Urothelium cell line (cell line): ENCODE measurements around the gene NRCAM.

ENCODE experiments used
- DNase-seq: peaks from one replicate; pipeline ENCODE4 v3.0.0; 2011; ENCODE audit warnings: low spot score, mixed read lengths
- FAIRE-seq: peaks from 2 replicates; lab custom pipeline; 2011; peaks lifted over from hg19 to GRCh38; lab: Jason Lieb, UNC

Gene NRCAM

DNA sequence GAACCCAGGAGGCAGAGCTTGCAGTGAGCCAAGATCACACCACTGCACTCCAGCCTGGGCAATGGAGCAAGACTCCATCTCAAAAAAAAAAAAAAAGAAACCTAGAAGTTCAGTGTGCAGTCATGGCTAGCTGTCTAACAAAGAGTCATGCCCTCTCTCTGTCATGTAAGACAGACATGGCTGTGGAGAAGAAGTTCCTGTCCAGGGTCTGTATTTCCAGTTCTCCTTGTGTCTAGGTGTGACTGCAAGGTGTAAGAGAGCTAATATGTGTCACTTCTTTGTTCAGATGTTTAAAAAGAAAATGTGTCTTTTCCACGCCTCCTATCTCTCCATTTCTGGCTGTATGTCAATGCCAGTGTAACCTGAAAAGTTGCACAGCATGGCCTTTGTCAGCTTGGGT lies 139.5 kb downstream of the NRCAM start:
- DNase-seq (no peak), FAIRE-seq (no peak)

GRCh38 chr7:108314551-108314950 lies 141.7 kb downstream of the NRCAM start:
- FAIRE-seq: no peak
- no peak for DNase-seq

DNA sequence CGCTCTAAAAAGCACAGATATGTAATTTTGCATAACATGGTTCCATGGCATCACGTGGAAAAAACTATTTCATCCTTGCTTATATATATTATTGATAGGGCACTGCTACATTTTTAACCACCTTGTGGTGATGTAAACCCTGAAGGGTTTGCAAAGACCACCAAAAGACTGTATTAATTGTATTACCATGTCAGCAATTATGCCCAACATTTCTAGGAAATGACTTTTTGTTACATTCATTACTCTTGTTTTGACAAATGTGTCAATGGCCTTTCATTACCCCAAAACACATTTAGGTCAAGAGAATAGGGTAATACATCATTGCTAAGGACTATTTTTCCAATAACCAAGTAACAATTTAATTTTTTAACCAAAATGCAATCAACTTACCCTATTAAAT lies 142.2 kb downstream of the NRCAM start:
- DNase-seq (no peak), FAIRE-seq (no peak)

GRCh38 chr7:108313086-108313485 lies 143.2 kb downstream of the NRCAM start:
- FAIRE-seq: no peak
- no peak for DNase-seq

- DNase-seq (no peak), FAIRE-seq (no peak)
These were observed 144.6 kb downstream of the NRCAM start for GRCh38 chr7:108311446-108312168.

DNA sequence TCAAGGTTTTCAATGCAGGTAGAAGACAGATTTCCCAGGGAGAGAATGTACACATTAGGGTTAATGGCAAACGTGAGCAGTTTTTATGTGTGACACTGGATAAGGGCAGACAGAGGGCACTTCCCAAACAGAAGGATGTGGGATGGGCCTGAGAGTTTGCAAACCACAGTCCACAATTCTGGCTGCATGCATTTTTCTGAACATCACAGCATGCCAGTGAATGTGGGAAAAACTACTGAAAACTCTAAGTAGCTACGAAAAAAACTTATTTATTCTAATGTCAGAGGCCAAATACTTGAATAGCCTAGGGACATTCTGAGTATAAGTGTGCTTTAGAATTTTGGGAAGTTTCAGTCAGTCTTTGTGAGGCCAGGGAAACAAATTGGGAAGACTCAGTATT lies 145.9 kb downstream of the NRCAM start:
- FAIRE-seq (no peak), DNase-seq (no peak)

- DNase-seq (no peak), FAIRE-seq (no peak)
These were observed 147.3 kb downstream of the NRCAM start for GRCh38 chr7:108308903-108309302.

DNA sequence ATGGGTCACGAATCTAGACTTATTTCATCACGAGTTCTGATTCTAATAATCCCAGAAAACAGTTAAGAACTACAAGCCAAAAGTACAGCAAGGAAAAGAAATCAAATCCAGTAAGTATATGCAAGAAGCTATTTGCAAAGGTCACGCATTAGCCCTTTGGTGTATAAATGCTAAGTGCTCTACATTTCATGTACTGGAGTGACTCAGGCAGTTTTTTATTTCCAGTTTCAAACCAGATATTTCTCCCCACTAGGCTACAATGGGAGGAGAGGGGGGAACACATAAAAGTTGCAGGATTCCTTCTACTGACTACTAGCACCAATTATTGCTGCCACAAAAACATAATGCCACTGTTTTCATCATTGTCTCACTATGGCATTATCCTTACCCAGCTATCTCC lies 148.0 kb downstream of the NRCAM start:
- DNase-seq (no peak), FAIRE-seq (no peak)

- FAIRE-seq (no peak), DNase-seq (no peak)
These were observed 148.6 kb downstream of the NRCAM start for GRCh38 chr7:108307595-108307994.

- no peak for DNase-seq
- FAIRE-seq: no peak
These were observed 149.0 kb downstream of the NRCAM start for GRCh38 chr7:108307194-108307593.

DNA sequence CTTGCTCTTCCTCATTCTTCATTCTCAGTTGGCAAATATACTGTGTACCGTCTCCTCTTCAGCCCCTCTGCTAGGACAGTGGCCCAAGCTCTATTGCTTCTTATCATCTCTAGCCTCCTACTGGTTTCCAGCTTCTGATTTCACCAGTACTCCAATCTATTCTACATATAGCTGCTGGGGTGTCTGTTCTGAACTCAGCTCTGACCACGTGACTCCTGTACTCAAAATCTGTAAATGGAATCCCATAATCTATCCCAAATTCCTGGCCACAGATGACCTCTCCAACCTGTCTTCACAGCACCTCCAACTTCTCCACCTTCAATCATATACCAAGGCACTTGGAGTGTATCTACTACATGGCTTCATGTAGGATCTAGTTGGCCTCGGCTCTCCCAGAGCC lies 152.9 kb downstream of the NRCAM start:
- no peak for DNase-seq

GRCh38 chr7:108301387-108301786 lies 154.8 kb downstream of the NRCAM start:
- no peak for FAIRE-seq
- DNase-seq: no peak

More for the DNA sequence above, 152.9 kb downstream of the NRCAM start:
- no peak for FAIRE-seq

- FAIRE-seq (no peak), DNase-seq (peak; percentile 72)
These were observed 156.8 kb downstream of the NRCAM start for GRCh38 chr7:108299251-108299973.

- no peak for DNase-seq
- FAIRE-seq: no peak
These were observed 159.3 kb downstream of the NRCAM start for GRCh38 chr7:108296911-108297310.

DNA sequence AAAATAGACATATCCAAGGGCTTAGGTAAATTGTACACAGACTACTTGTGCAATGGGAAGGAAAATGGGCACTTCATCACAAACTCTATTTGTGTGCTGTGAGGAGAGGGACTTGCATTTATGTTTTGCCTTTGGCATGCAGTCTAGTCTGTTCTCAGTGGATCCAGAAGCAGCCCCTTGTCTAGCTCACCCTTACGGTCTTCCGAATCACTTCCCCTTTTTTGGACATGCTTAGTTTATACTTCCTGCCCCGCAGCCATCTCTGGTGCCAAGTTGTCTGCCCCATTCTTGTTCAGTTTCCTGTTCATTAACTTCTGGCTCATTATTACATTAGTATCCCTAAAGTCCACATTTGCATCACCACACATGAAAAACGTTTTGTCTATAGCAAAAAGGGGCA lies 161.6 kb downstream of the NRCAM start:
- no peak for FAIRE-seq
- no peak for DNase-seq

GRCh38 chr7:108293149-108293612 lies 163.1 kb downstream of the NRCAM start:
- FAIRE-seq: no peak

GRCh38 chr7:108292541-108292940 lies 163.7 kb downstream of the NRCAM start:
- DNase-seq (no peak), FAIRE-seq (no peak)

More at GRCh38 chr7:108293149-108293612, 163.1 kb downstream of the NRCAM start:
- DNase-seq: no peak

DNA sequence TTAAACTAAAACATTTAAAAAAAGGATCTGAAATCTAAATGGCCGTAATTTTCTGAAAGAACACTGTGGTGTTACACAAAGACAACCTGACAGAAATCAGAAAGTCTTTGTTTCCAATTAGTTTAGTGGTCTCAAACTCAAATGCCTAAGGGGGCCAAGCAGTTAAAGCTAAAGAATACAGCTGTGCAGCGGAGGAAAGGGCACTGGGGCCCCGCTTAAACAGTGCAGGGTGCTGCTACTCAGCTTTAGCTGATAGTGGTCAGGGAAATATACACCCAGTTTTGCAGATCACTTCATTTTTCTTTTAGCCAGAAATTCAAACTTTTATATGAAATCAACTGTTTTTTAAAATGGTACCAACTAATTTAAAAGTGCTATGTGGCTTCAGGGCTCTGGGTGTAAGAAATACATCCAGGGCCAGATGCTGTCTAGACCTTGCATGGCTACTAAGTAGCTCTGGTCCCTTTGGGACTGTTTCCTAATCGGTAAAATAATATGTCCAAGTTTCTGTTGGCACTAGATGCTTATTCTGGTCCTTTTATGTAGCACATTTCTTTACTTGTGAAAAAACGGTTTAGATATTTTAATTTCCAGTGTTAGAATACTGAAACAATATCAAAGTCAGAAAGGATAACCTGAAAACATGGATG lies 164.3 kb downstream of the NRCAM start:
- no peak for DNase-seq
- FAIRE-seq: no peak

DNA sequence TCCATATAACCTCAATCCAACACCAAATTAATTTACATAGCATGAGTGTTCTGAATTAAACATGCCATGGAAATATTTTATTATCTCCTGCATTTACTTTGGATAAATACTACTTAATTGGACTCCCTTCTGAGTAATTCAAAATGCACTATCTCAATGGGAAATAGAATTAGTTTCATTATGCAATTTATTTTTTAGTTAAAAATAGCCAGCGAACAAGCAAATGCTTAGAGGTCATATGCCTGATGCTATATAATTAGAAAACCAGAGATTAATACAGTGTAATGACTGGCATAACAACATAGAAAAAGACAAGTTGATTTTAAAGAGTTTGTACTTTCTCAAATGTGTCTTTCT lies 165.1 kb downstream of the NRCAM start:
- DNase-seq: no peak
- no peak for FAIRE-seq

DNA sequence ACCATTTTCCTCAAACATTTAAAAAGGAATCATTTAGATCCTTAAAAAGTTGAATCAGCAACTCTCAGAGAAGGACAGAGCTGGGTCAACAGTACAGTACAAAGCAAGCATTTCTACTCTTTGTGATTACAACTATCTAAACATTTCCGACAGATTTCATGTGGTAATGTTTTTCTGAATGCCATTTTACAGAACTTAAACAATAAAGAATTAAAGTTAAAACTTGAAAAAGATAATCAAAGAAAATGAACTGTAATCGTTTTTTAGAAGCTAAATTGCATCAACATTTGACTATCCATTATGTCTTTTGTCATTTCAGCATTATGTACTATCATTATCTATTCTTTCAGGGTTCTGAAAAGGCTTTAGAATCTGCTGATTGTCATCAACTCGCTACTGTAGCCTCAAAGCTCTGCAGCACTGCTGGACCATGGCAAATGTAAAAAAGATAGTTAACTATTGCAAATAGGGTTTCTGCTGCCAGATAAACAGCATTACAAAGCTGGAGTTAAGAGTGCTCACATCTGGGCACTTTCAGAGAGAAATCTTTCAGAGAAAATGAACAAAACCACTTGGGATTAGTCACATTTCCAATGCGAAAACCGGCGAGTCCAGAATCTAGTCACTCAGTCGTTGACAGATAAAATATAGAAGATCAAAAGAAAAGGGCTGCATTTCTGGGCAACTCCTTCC lies 165.6 kb downstream of the NRCAM start:
- DNase-seq (no peak), FAIRE-seq (no peak)

- FAIRE-seq (no peak), DNase-seq (no peak)
These were observed 166.4 kb downstream of the NRCAM start for GRCh38 chr7:108289852-108290251.
